Osteoblast (primary cell): ENCODE measurements around the gene GTF2A1L. TPM values are rescaled to one million over a fixed set of nuclear protein-coding genes. Genes with fewer than 3 reads are reported as not detected.

Source experiments
- DNase-seq: peaks from one replicate; pipeline ENCODE4 v3.0.0; 2011; ENCODE audit warnings: low spot score, mixed read lengths; ENCODE audit not compliant: insufficient read length; ENCODE audit errors: missing footprints
- H2AFZ ChIP-seq: 2 replicates; pipeline ENCODE4 v1.6.0; 2011; ENCODE audit warnings: mild to moderate bottlenecking, low read length
- H3K27ac ChIP-seq: 2 replicates; pipeline ENCODE4 v1.5.1; 2011; ENCODE audit warnings: mild to moderate bottlenecking, low read depth, low read length, moderate library complexity
- H3K27me3 ChIP-seq: 2 replicates; pipeline ENCODE4 v1.6.0; 2012; ENCODE audit warnings: mild to moderate bottlenecking, control low read depth, inconsistent platforms, low read length, moderate library complexity; ENCODE audit not compliant: insufficient read depth
- H3K36me3 ChIP-seq: 2 replicates; pipeline ENCODE4 v1.5.1; 2011; ENCODE audit warnings: mild to moderate bottlenecking, low read length, control low read depth, moderate library complexity; ENCODE audit not compliant: insufficient read depth
- H3K4me1 ChIP-seq: 2 replicates; pipeline ENCODE4 v1.5.1; 2011; ENCODE audit warnings: mild to moderate bottlenecking, low read length, control low read depth, moderate library complexity; ENCODE audit not compliant: insufficient read depth
- H3K4me2 ChIP-seq: 2 replicates; pipeline ENCODE4 v1.6.0; 2011; ENCODE audit warnings: mild to moderate bottlenecking, low read length; ENCODE audit not compliant: insufficient read depth
- H3K4me3 ChIP-seq: fragments of 200-600 bp; sonication (generic); 3 replicates; pipeline ENCODE4 v1.5.1; 2012; ENCODE audit warnings: mild to moderate bottlenecking, low read length, inconsistent platforms; ENCODE audit not compliant: insufficient read depth
- H3K79me2 ChIP-seq: 2 replicates; pipeline ENCODE4 v1.6.0; 2012; ENCODE audit warnings: mild to moderate bottlenecking, low read length, control low read depth, inconsistent platforms; ENCODE audit not compliant: insufficient read depth
- H3K9me3 ChIP-seq: 2 replicates; pipeline ENCODE4 v1.5.1; 2011; ENCODE audit warnings: low read depth, low read length, control low read depth
- H4K20me1 ChIP-seq: 2 replicates; pipeline ENCODE4 v1.6.0; 2012; ENCODE audit warnings: mild to moderate bottlenecking, low read length, control low read depth; ENCODE audit not compliant: insufficient read depth
- total RNA-seq: library from RNA; depleted of rRNA; stranded (reverse); fragments of >200 nt; gene quantifications from 2 replicates; pipeline ENCODE4 v1.2.3, GENCODE V29; 2012
- TF ChIP-seq, protein P1 (sequence below): IDR thresholded peaks from 2 replicates; pipeline ENCODE4 v1.5.1; 2011; ENCODE audit warnings: mild to moderate bottlenecking, low read depth, low read length, moderate library complexity; ENCODE audit errors: extremely low read depth

The GTF2A1L gene
- 0.59 and 1.1 TPM in 2 replicates for total RNA-seq

- Histone ChIP-seq H3K27ac (no peak within 1 kb of the TSS), H2AFZ (no peak within 1 kb of the TSS), H3K4me2 (no peak within 1 kb of the TSS), H3K27me3 (peaks cover 3% of the 10 kb centered on the region), H3K79me2 (no peaks in the 10 kb centered on the region), H3K4me3 (no peak within 1 kb of the TSS), H3K4me1 (no peaks in the 10 kb centered on the region), H3K9me3 (no peaks in the 10 kb centered on the region), H3K36me3 (no peaks in the 10 kb centered on the region), H4K20me1 (no peaks in the 10 kb centered on the region)
- TF ChIP-seq, protein P1, sequence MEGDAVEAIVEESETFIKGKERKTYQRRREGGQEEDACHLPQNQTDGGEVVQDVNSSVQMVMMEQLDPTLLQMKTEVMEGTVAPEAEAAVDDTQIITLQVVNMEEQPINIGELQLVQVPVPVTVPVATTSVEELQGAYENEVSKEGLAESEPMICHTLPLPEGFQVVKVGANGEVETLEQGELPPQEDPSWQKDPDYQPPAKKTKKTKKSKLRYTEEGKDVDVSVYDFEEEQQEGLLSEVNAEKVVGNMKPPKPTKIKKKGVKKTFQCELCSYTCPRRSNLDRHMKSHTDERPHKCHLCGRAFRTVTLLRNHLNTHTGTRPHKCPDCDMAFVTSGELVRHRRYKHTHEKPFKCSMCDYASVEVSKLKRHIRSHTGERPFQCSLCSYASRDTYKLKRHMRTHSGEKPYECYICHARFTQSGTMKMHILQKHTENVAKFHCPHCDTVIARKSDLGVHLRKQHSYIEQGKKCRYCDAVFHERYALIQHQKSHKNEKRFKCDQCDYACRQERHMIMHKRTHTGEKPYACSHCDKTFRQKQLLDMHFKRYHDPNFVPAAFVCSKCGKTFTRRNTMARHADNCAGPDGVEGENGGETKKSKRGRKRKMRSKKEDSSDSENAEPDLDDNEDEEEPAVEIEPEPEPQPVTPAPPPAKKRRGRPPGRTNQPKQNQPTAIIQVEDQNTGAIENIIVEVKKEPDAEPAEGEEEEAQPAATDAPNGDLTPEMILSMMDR, result no peak
- DNase-seq, result no peak
Observed at GRCh38 chr2:48617618-48618017, at the start of gene GTF2A1L. Gene GTF2A1L, plus strand, starts transcription at chr2:48617856. Its CDS starts 19 bp downstream, at chr2:48617875.

DNA sequence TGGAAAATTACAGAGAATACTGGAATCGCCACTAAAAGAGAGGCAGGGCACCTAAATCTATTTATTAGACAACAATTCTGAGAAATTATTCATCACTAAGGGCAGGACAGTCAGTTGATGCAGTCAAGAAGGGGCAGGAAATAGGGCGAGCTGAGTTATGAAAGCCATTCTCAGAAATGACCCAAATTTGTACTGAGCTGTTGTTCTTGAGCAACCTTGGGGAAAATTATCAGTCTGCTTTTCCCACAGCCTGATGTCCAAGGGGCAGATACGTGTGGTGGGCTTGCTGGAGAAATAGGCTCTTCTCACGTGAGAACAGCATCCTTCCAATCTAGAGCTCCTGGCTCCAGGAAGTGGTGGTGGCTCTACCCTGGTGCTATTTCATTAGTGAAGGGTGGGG is 49.1 kb upstream of the GTF2A1L start:
- no peaks in the 10 kb centered on the region for H3K79me2 ChIP-seq
- H3K27ac ChIP-seq, result no peak overlapping the region
- TF ChIP-seq, protein P1, result no peak
- H3K4me1 ChIP-seq, result peaks cover 14% of the 10 kb centered on the region
- no peaks in the 10 kb centered on the region for H3K9me3 ChIP-seq
- H2AFZ ChIP-seq, result no peak overlapping the region
- no peaks in the 10 kb centered on the region for H3K36me3 ChIP-seq
- DNase-seq, result no peak
- no peak overlapping the region for H3K4me3 ChIP-seq
- no peak overlapping the region for H3K4me2 ChIP-seq
- H4K20me1 ChIP-seq, result peaks cover 3% of the 10 kb centered on the region
- H3K27me3 ChIP-seq, result no peaks in the 10 kb centered on the region

- TF ChIP-seq, protein P1, result no peak
- DNase-seq, result no peak
- H2AFZ ChIP-seq, result no peak overlapping the region
- H3K4me3 ChIP-seq, result no peak overlapping the region
- H3K27ac ChIP-seq, result no peak overlapping the region
- no peaks in the 10 kb centered on the region for H3K27me3 ChIP-seq
- H3K9me3 ChIP-seq, result no peaks in the 10 kb centered on the region
- peaks cover 3% of the 10 kb centered on the region for H4K20me1 ChIP-seq
- peaks cover 14% of the 10 kb centered on the region for H3K4me1 ChIP-seq
- no peaks in the 10 kb centered on the region for H3K79me2 ChIP-seq
- H3K4me2 ChIP-seq, result no peak overlapping the region
- H3K36me3 ChIP-seq, result no peaks in the 10 kb centered on the region
Observed at GRCh38 chr2:48569433-48569832, 48.2 kb upstream of the GTF2A1L start.

DNA sequence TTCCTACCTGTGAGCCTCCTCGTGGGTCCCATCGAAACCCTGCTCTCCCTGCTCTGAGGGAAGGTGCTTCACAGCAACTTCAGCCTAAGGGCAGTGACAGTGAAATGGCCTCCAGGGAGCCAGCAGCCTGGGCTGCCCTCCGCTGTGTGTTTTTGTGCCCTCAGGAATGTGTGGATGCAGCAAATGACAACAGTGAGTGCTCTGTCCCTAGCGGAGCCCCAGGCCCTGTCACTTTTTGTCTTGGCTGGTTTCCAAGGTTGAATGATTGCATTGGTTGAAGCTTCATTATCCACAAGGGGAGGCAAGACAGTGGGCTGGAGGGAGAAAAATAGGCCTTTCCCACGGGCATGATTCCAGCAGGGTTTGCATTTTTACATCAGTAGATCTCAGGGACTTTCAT is 44.8 kb upstream of the GTF2A1L start:
- H3K4me2 ChIP-seq, result no peak overlapping the region
- no peak overlapping the region for H2AFZ ChIP-seq
- no peaks in the 10 kb centered on the region for H3K9me3 ChIP-seq
- H3K4me3 ChIP-seq, result no peak overlapping the region
- no peaks in the 10 kb centered on the region for H4K20me1 ChIP-seq
- peaks cover 5% of the 10 kb centered on the region for H3K4me1 ChIP-seq
- no peak overlapping the region for H3K27ac ChIP-seq
- TF ChIP-seq, protein P1, result no peak
- no peaks in the 10 kb centered on the region for H3K36me3 ChIP-seq
- no peak for DNase-seq
- no peaks in the 10 kb centered on the region for H3K79me2 ChIP-seq
- no peaks in the 10 kb centered on the region for H3K27me3 ChIP-seq
